Fibroblast of mammary gland (primary cell): ENCODE results near the gene GNPAT.

Source experiments
- DNase-seq: peaks from one replicate; pipeline ENCODE4 v3.0.0-alpha.2; 2010; ENCODE audit warnings: low read depth
- H3K4me3 ChIP-seq: 2 replicates; pipeline ENCODE4 v1.5.1; 2011; ENCODE audit warnings: low read depth, mild to moderate bottlenecking, low read length, moderate library complexity; ENCODE audit not compliant: control insufficient read depth
- CTCF ChIP-seq: conservative IDR thresholded peaks from 2 replicates; pipeline ENCODE4 v1.5.1; 2011; ENCODE audit warnings: low read depth, low read length, inconsistent platforms; ENCODE audit not compliant: control insufficient read depth, insufficient read depth

GNPAT gene

GRCh38 chr1:231241750-231242149, 738 bp downstream of the GNPAT start:
- peak overlapping the region; percentile 99 for H3K4me3 ChIP-seq
- no peak for TF ChIP-seq CTCF
- DNase-seq = peak; percentile 22

GRCh38 chr1:231242516-231243198, 1.6 kb downstream of the GNPAT start:
- peak overlapping the region; percentile 99 for H3K4me3 ChIP-seq
- DNase-seq = peak; percentile 31

GRCh38 chr1:231248778-231249177, 7.8 kb downstream of the GNPAT start:
- no peak for TF ChIP-seq CTCF
- DNase-seq = no peak
- H3K4me3 ChIP-seq = no peak overlapping the region

More at GRCh38 chr1:231242516-231243198, 1.6 kb downstream of the GNPAT start:
- TF ChIP-seq CTCF = no peak

- no peak for DNase-seq
- no peak for TF ChIP-seq CTCF
- no peak overlapping the region for H3K4me3 ChIP-seq
Observed at GRCh38 chr1:231252336-231252735, 11.3 kb downstream of the GNPAT start.

- TF ChIP-seq CTCF = no peak
- no peak overlapping the region for H3K4me3 ChIP-seq
- DNase-seq = no peak
Observed at GRCh38 chr1:231260351-231260750, 19.3 kb downstream of the GNPAT start.

- DNase-seq = no peak
- H3K4me3 ChIP-seq = no peak overlapping the region
- no peak for TF ChIP-seq CTCF
Observed at GRCh38 chr1:231264642-231265041, 23.6 kb downstream of the GNPAT start.
